NT2/D1 (cell line): ENCODE measurements around the gene AVPR2.

Experiments
- SUZ12 ChIP-seq: IDR thresholded peaks from 2 replicates; pipeline ENCODE4 v1.6.1; 2011; ENCODE audit not compliant: insufficient read length, insufficient read depth; ENCODE audit errors: extremely low read depth
- YY1 ChIP-seq: IDR thresholded peaks from 2 replicates; pipeline ENCODE4 v1.6.1; 2011; ENCODE audit not compliant: insufficient read length, insufficient read depth
- ZNF274 ChIP-seq: IDR thresholded peaks from 2 replicates; pipeline ENCODE4 v1.6.1; 2011; ENCODE audit warnings: mild to moderate bottlenecking, low read depth, low read length

- TF ChIP-seq YY1 (no peak), SUZ12 (no peak), ZNF274 (no peak)
These were observed 47.0 kb upstream of the AVPR2 start for GRCh38 chrX:153857348-153857903.
